H1 (cell line): ENCODE data around the gene SLC28A1. TPM values are rescaled to one million over a fixed set of nuclear protein-coding genes. Genes with fewer than 3 reads are reported as not detected.

ENCODE experiments used
- CTCF ChIA-PET: fragments of 300-600 bp; sonication (Branson Sonifier 250); formaldehyde crosslinking; loops from one replicate; lab custom pipeline; 2021; ENCODE audit not compliant: partially characterized antibody; lab: Charles Lee
- POLR2A ChIA-PET: fragments of 300-600 bp; sonication (Branson Sonifier 250); formaldehyde crosslinking; loops from one replicate; lab custom pipeline; 2021; ENCODE audit warnings: inconsistent platforms; ENCODE audit not compliant: partially characterized antibody; lab: Charles Lee
- DNase-seq, 2 experiments: peaks; one replicate each; pipeline versions ENCODE4 v3.0.0 to v3.0.0-alpha.2; 2010 to 2022; ENCODE audit warnings: low spot score in 2 of 2, low read depth in 1 of 2, mixed read lengths in 1 of 2
- FAIRE-seq: peaks from 2 replicates; lab custom pipeline; 2011; peaks lifted over from hg19 to GRCh38; lab: Jason Lieb, UNC
- H2AFZ ChIP-seq: 2 replicates; pipeline ENCODE4 v1.8.1; 2012; ENCODE audit warnings: low read length, inconsistent platforms
- H2AK5ac ChIP-seq: 2 replicates; pipeline ENCODE4 v1.6.1; 2013; ENCODE audit warnings: low read depth, low read length
- H2BK120ac ChIP-seq: replicated peaks from 2 replicates; pipeline ENCODE3; 2013; ENCODE audit warnings: low read depth, low read length, inconsistent platforms
- H2BK12ac ChIP-seq: 2 replicates; pipeline ENCODE4 v1.6.1; 2013; ENCODE audit warnings: low read depth, low read length
- H2BK15ac ChIP-seq: 2 replicates; pipeline ENCODE4 v1.6.1; 2013; ENCODE audit warnings: low read length
- H2BK20ac ChIP-seq: 2 replicates; pipeline ENCODE4 v1.6.1; 2013; ENCODE audit warnings: low read length
- H2BK5ac ChIP-seq: 2 replicates; pipeline ENCODE4 v1.6.1; 2013; ENCODE audit warnings: low read depth, low read length
- H3K14ac ChIP-seq: 2 replicates; pipeline ENCODE4 v1.6.1; 2013; ENCODE audit warnings: inconsistent platforms; ENCODE audit not compliant: insufficient read length
- H3K18ac ChIP-seq: 2 replicates; pipeline ENCODE4 v1.6.1; 2013; ENCODE audit warnings: low read length; ENCODE audit errors: extremely low read depth
- H3K23ac ChIP-seq: 2 replicates; pipeline ENCODE4 v1.6.1; 2013; ENCODE audit warnings: inconsistent platforms; ENCODE audit not compliant: insufficient read length
- H3K23me2 ChIP-seq: 2 replicates; pipeline ENCODE4 v1.6.1; 2013; ENCODE audit warnings: low read depth, low read length
- H3K27ac ChIP-seq: 2 replicates; pipeline ENCODE4 v1.6.1; 2011; ENCODE audit warnings: low read depth, low read length, inconsistent platforms
- H3K27me3 ChIP-seq, 4 experiments: replicated peaks in 1 of 4; 1 replicate in 1 of 4; 2 replicates in 3 of 4; pipeline versions ENCODE4 v1.6.1 to v1.8.1; 2011 to 2013; ENCODE audit warnings: low read length in 3 of 4, mild to moderate bottlenecking in 3 of 4, inconsistent platforms in 2 of 4, mixed read lengths in 2 of 4, moderate library complexity in 1 of 4; ENCODE audit not compliant: control insufficient read depth in 3 of 4, insufficient read depth in 3 of 4; ENCODE audit errors: extremely low read depth in 1 of 4
- H3K36me3 ChIP-seq, 4 experiments: 2 replicates each; pipeline versions ENCODE4 v1.6.1 to v1.8.1; 2011 to 2013; ENCODE audit warnings: mild to moderate bottlenecking in 4 of 4, low read length in 3 of 4, moderate library complexity in 2 of 4, control low read depth in 1 of 4, inconsistent platforms in 1 of 4; ENCODE audit not compliant: insufficient read depth in 4 of 4, control insufficient read depth in 2 of 4
- H3K4ac ChIP-seq: replicated peaks from 2 replicates; pipeline ENCODE3; 2013; ENCODE audit warnings: low read length, low read depth, mixed read lengths, inconsistent platforms; ENCODE audit not compliant: insufficient read length
- H3K4me1 ChIP-seq, 4 experiments: replicated peaks in 1 of 4; 1 replicate in 1 of 4; 2 replicates in 3 of 4; pipeline versions ENCODE4 v1.6.1 to v1.8.1; 2011 to 2013; ENCODE audit warnings: low read length in 3 of 4, inconsistent platforms in 2 of 4, mixed read lengths in 1 of 4; ENCODE audit not compliant: insufficient read depth in 4 of 4, control insufficient read depth in 3 of 4
- H3K4me2 ChIP-seq, 2 experiments: 2 replicates each; pipeline versions ENCODE4 v1.6.1 to v1.8.1; 2011 to 2013; ENCODE audit warnings: low read depth in 2 of 2, low read length in 2 of 2, control low read depth in 1 of 2, inconsistent platforms in 1 of 2, mild to moderate bottlenecking in 1 of 2; ENCODE audit not compliant: insufficient read depth in 1 of 2
- H3K4me3 ChIP-seq, 4 experiments: fragments of 200-600, 300-600 bp in 1 of 4; sonication (generic), shearing (Covaris generic), sonication (Bioruptor Twin) in 1 of 4; 2 replicates each; pipeline versions ENCODE4 v1.5.1 to v1.8.1; 2011 to 2016; ENCODE audit warnings: low read length in 4 of 4, low read depth in 3 of 4, control low read depth in 2 of 4, inconsistent platforms in 2 of 4, mild to moderate bottlenecking in 2 of 4, mixed read lengths in 1 of 4, moderate library complexity in 1 of 4; ENCODE audit not compliant: insufficient read depth in 2 of 4; ENCODE audit errors: extremely low read depth in 1 of 4
- H3K56ac ChIP-seq: replicated peaks from 2 replicates; pipeline ENCODE3; 2013; ENCODE audit warnings: low read depth, mild to moderate bottlenecking, mixed read lengths, low read length, inconsistent platforms; ENCODE audit not compliant: insufficient read length
- H3K79me1 ChIP-seq: 2 replicates; pipeline ENCODE4 v1.6.1; 2013; ENCODE audit warnings: low read depth, low read length, control low read depth
- H3K79me2 ChIP-seq, 2 experiments: 2 replicates each; pipeline versions ENCODE4 v1.6.1 to v1.8.1; 2012 to 2013; ENCODE audit warnings: low read length in 2 of 2, mild to moderate bottlenecking in 2 of 2, inconsistent platforms in 1 of 2; ENCODE audit not compliant: insufficient read depth in 2 of 2, control insufficient read depth in 1 of 2
- H3K9ac ChIP-seq, 4 experiments: replicated peaks in 1 of 4; 1 replicate in 1 of 4; 2 replicates in 3 of 4; pipeline versions ENCODE4 v1.6.1 to v1.8.1; 2011 to 2013; ENCODE audit warnings: low read depth in 3 of 4, low read length in 3 of 4, control low read depth in 2 of 4, mild to moderate bottlenecking in 2 of 4, moderate library complexity in 2 of 4, inconsistent platforms in 1 of 4; ENCODE audit errors: extremely low read depth in 1 of 4
- H3K9me3 ChIP-seq, 2 experiments: 2 replicates each; pipeline versions ENCODE4 v1.6.1 to v1.8.1; 2012 to 2013; ENCODE audit warnings: mild to moderate bottlenecking in 2 of 2, moderate library complexity in 2 of 2, control low read depth in 1 of 2, inconsistent platforms in 1 of 2, low read depth in 1 of 2, low read length in 1 of 2, mixed read lengths in 1 of 2; ENCODE audit not compliant: insufficient read depth in 2 of 2
- H4K20me1 ChIP-seq, 2 experiments: replicated peaks in 1 of 2; 2 replicates each; pipeline versions ENCODE3 to v1.8.1; 2011 to 2013; ENCODE audit warnings: inconsistent platforms in 2 of 2, low read length in 2 of 2, mild to moderate bottlenecking in 1 of 2; ENCODE audit not compliant: insufficient read depth in 2 of 2, control insufficient read depth in 1 of 2
- H4K5ac ChIP-seq: 2 replicates; pipeline ENCODE4 v1.6.1; 2013; ENCODE audit warnings: low read length, low read depth, mixed read lengths, inconsistent platforms; ENCODE audit not compliant: insufficient read length
- H4K8ac ChIP-seq: 2 replicates; pipeline ENCODE4 v1.8.0; 2013; ENCODE audit warnings: mild to moderate bottlenecking, moderate library complexity, low read length, inconsistent platforms; ENCODE audit not compliant: insufficient read depth; ENCODE audit errors: extremely low read depth
- H4K91ac ChIP-seq: replicated peaks from 2 replicates; pipeline ENCODE3; 2013; ENCODE audit warnings: low read length, mixed read lengths, inconsistent platforms; ENCODE audit not compliant: insufficient read length
- SRF ChIP-seq: IDR thresholded peaks from 2 replicates; pipeline ENCODE4 v1.6.1; 2011; ENCODE audit warnings: mild to moderate bottlenecking, low read depth, low read length, moderate library complexity
- WGBS, 2 experiments: shearing (Covaris generic) in 1 of 2; methylation state at CpG; one replicate each; pipeline versions ENCODE4 v1.1.6 to v1.1.7; 2013 to 2015; ENCODE audit warnings: low lambda C conversion rate in 2 of 2, mixed read lengths in 2 of 2, inconsistent platforms in 1 of 2, low coverage in 1 of 2, missing lambda C conversion rate in 1 of 2; ENCODE audit not compliant: insufficient replicate concordance in 2 of 2, insufficient coverage in 1 of 2, insufficient read length in 1 of 2; ENCODE audit errors: extremely low coverage in 1 of 2, missing lambda C conversion rate in 1 of 2; 5-methylcytosine and 5-hydroxymethylcytosine counted together
- polyA plus RNA-seq, 7 experiments: library from polyadenylated mRNA; depleted of rRNA in 3 of 7; stranded (reverse) in 5 of 7; unstranded in 2 of 7; fragments of >200 nt in 5 of 7; fragments of 200-250 nt in 2 of 7; gene quantifications; 1 replicate in 5 of 7; 2 replicates in 1 of 7; 4 replicates in 1 of 7; pipeline versions ENCODE4 v1.2.1 to v1.2.3, GENCODE V29; 2011 to 2013; ENCODE audit warnings: missing spikeins in 2 of 7, mixed read lengths in 2 of 7
- total RNA-seq: library from RNA; stranded (reverse); fragmentation: NEBNext Ultra II Directional; extraction: Animal tissue kit (Norgen Biotek cat#: 25700); gene quantifications from 2 replicates; pipeline ENCODE4 v1.2.1, GENCODE V29; 2021

SLC28A1 gene
- total and polyA plus RNA-seq, 2 of the 8 experiments (the other 6 are each of a cell fraction or from before 2014, with no cell fraction given) = 0.09 TPM; not detected in 1

DNA sequence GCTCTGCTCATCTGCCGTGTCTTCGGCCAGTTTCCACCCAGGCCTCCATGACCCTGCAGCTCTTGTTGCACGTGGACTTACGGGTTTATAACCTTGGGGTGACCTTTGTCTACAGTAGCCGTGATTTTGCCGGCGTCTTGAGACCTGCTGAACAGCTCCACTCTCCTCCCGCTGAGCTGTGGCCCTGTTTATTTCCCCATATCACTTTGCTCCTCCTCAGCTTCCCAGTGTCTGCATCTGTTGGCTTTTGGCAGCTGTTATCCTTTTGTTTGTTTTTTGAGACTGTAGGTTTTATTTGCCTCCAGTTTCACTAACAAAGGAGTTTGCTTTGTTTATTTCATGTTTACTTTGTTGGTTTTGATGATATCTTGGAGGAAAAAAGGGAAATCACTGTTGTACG is 29.3 kb upstream of the SLC28A1 start:
- H3K9ac ChIP-seq = no peak overlapping the region
- H3K36me3 ChIP-seq = peaks cover 0 to 3% (median 0%) of the 10 kb centered on the region in 4 experiments; a peak in 2 of 8 replicates
- H3K4me2 ChIP-seq = no peak overlapping the region
- H3K4ac ChIP-seq = no peak overlapping the region
- no peak overlapping the region for H2BK15ac ChIP-seq
- H2AFZ ChIP-seq = no peak overlapping the region
- H3K56ac ChIP-seq = no peak overlapping the region
- no peaks in the 10 kb centered on the region for H3K9me3 ChIP-seq
- H3K4me3 ChIP-seq = no peak overlapping the region
- ChIA-PET POLR2A (interaction anchor here (1.0 to 1.3 kb wide), 2 partner anchors 9 to 10 kb away, joined by 5 to 7 read pairs; no protein-coding TSS in a partner anchor), CTCF (interaction anchor here (0.8 to 2.6 kb wide), 8 partner anchors 10 to 179 kb away, joined by 3 to 8 read pairs (median 3); no protein-coding TSS in a partner anchor)
- H4K20me1 ChIP-seq = no peaks in the 10 kb centered on the region
- H3K18ac ChIP-seq = no peak overlapping the region
- H2AK5ac ChIP-seq = no peak overlapping the region
- H3K79me2 ChIP-seq = no peaks in the 10 kb centered on the region
- FAIRE-seq (no peak), DNase-seq (no peak)
- no peaks in the 10 kb centered on the region for H3K27me3 ChIP-seq
- H4K5ac ChIP-seq = no peak overlapping the region
- no peak for TF ChIP-seq SRF
- no peak overlapping the region for H3K27ac ChIP-seq
- H3K14ac ChIP-seq = no peak overlapping the region
- H3K23me2 ChIP-seq = no peaks in the 10 kb centered on the region
- H4K8ac ChIP-seq = no peak overlapping the region
- H3K4me1 ChIP-seq = no peaks in the 10 kb centered on the region
- no peak overlapping the region for H3K23ac ChIP-seq
- no peaks in the 10 kb centered on the region for H3K79me1 ChIP-seq
- no peak overlapping the region for H4K91ac ChIP-seq
- H2BK5ac ChIP-seq = no peak overlapping the region
- WGBS, 2 experiments = 90% methylated on average over 9 of the region's 9 CpGs; no CpG with 5 or more reads in 1 of the 2 experiments
- H2BK20ac ChIP-seq = no peak overlapping the region
- H2BK120ac ChIP-seq = no peak overlapping the region
- H2BK12ac ChIP-seq = no peak overlapping the region
